HepG2 (cell line): ENCODE data around the gene TBL3. TPM values are rescaled to one million over a fixed set of nuclear protein-coding genes. Genes with fewer than 3 reads are reported as not detected.
A peak's percentile ranks its signal among the peaks of the same experiment; 100 is the strongest.

ENCODE experiments used
- HDAC2 ChIP-seq: sonication (generic); formaldehyde crosslinking; IDR thresholded peaks from 2 replicates; pipeline ENCODE4 v1.4.0; 2020; ENCODE audit warnings: missing genetic modification reagents
- HNRNPH1 ChIP-seq: fragments of 200-400 bp; formaldehyde crosslinking; optimal IDR thresholded peaks from 2 replicates; pipeline ENCODE3; 2017; ENCODE audit warnings: mild to moderate bottlenecking, low read depth, low read length
- HNRNPUL1 ChIP-seq: fragments of 200-400 bp; formaldehyde crosslinking; IDR thresholded peaks from 2 replicates; pipeline ENCODE4 v1.6.1; 2017; ENCODE audit warnings: low read depth, mild to moderate bottlenecking, low read length, moderate library complexity
- KDM4B ChIP-seq: sonication (generic); formaldehyde crosslinking; IDR thresholded peaks from 2 replicates; pipeline ENCODE4 v1.4.0; 2020; ENCODE audit warnings: missing genetic modification reagents
- MED8 ChIP-seq: sonication (generic); formaldehyde crosslinking; IDR thresholded peaks from 2 replicates; pipeline ENCODE4 v1.8.1; 2023; ENCODE audit warnings: mild to moderate bottlenecking, missing genetic modification reagents; ENCODE audit not compliant: insufficient replicate concordance
- POGZ ChIP-seq: sonication (generic); formaldehyde crosslinking; IDR thresholded peaks from 2 replicates; pipeline ENCODE4 v1.4.0; 2020; ENCODE audit warnings: mild to moderate bottlenecking, missing genetic modification reagents
- SRF ChIP-seq: IDR thresholded peaks from 2 replicates; pipeline ENCODE4 v1.6.1; 2011; ENCODE audit warnings: mild to moderate bottlenecking, low read depth, low read length, moderate library complexity
- ZBTB38 ChIP-seq: sonication (generic); formaldehyde crosslinking; IDR thresholded peaks from 2 replicates; pipeline ENCODE4 v1.5.1; 2020; ENCODE audit warnings: mild to moderate bottlenecking, missing genetic modification reagents
- ZNF12 ChIP-seq: sonication (generic); formaldehyde crosslinking; IDR thresholded peaks from 2 replicates; pipeline ENCODE4 v1.5.0; 2020; ENCODE audit warnings: missing genetic modification reagents
- ZNF20 ChIP-seq: sonication (generic); formaldehyde crosslinking; IDR thresholded peaks from 2 replicates; pipeline ENCODE4 v1.4.0; 2020; ENCODE audit warnings: mild to moderate bottlenecking, moderate library complexity, missing genetic modification reagents
- ZNF224 ChIP-seq: sonication (generic); formaldehyde crosslinking; IDR thresholded peaks from 2 replicates; pipeline ENCODE4 v1.5.0; 2020; ENCODE audit warnings: mild to moderate bottlenecking, missing genetic modification reagents
- ZNF761 ChIP-seq: sonication (generic); formaldehyde crosslinking; conservative IDR thresholded peaks from 2 replicates; pipeline ENCODE4 v1.4.0; 2020; ENCODE audit warnings: mild to moderate bottlenecking, missing genetic modification reagents
- ZNF775 ChIP-seq: sonication (generic); formaldehyde crosslinking; IDR thresholded peaks from 2 replicates; pipeline ENCODE4 v1.4.0; 2020; ENCODE audit warnings: missing genetic modification reagents, mild to moderate bottlenecking, moderate library complexity, borderline replicate concordance
- polyA plus RNA-seq, 8 experiments: library from polyadenylated mRNA; depleted of rRNA in 3 of 8; stranded (reverse) in 7 of 8; unstranded in 1 of 8; fragments of >200 nt; fragmentation: Illumina TruSeq in 4 of 8; extraction: Trizol in 4 of 8; gene quantifications; 2 replicates each; pipeline versions ENCODE4 v1.2.1 to v1.2.3, GENCODE V29; 2011 to 2016; ENCODE audit warnings: low read depth in 4 of 8, missing spikeins in 1 of 8, mixed read lengths in 1 of 8; ENCODE audit not compliant: insufficient read depth in 1 of 8
- total RNA-seq, 5 experiments: library from RNA; depleted of rRNA; stranded (reverse); fragments of >200 nt; fragmentation: Illumina TruSeq; extraction: Trizol; gene quantifications; 2 replicates each; pipeline ENCODE4 v1.2.3, GENCODE V29; 2016; ENCODE audit warnings: low read depth in 1 of 5
- TF ChIP-seq, protein P1 (sequence below): sonication (generic); formaldehyde crosslinking; IDR thresholded peaks from 2 replicates; pipeline ENCODE4 v1.5.1; 2020; ENCODE audit warnings: mild to moderate bottlenecking, missing genetic modification reagents, borderline replicate concordance
- TF ChIP-seq, protein P2 (sequence below): sonication (generic); formaldehyde crosslinking; IDR thresholded peaks from 2 replicates; pipeline ENCODE4 v1.5.0; 2020; ENCODE audit warnings: mild to moderate bottlenecking, missing genetic modification reagents
- TF ChIP-seq, protein P3 (sequence below), 2 experiments: sonication (generic) in 1 of 2; formaldehyde crosslinking in 1 of 2; IDR thresholded peaks; 2 replicates each; pipeline versions ENCODE4 v1.4.0 to v1.6.1; 2018 to 2020; ENCODE audit warnings: missing genetic modification reagents in 2 of 2, borderline replicate concordance in 1 of 2, low read depth in 1 of 2, mild to moderate bottlenecking in 1 of 2, missing biosample characterization in 1 of 2
- TF ChIP-seq, protein P4 (sequence below): IDR thresholded peaks from 2 replicates; pipeline ENCODE4 v1.6.1; 2016; ENCODE audit warnings: missing compliant biosample characterization, missing genetic modification reagents, borderline replicate concordance
- TF ChIP-seq, protein P5 (sequence below): sonication (generic); formaldehyde crosslinking; IDR thresholded peaks from 2 replicates; pipeline ENCODE4 v1.5.0; 2020; ENCODE audit warnings: mild to moderate bottlenecking, missing genetic modification reagents, borderline replicate concordance

Gene TBL3
- total and polyA plus RNA-seq, 2 of the 13 experiments (the other 11 are each of a cell fraction or from before 2014, with no cell fraction given) = 16.8 to 38.0 TPM

DNA sequence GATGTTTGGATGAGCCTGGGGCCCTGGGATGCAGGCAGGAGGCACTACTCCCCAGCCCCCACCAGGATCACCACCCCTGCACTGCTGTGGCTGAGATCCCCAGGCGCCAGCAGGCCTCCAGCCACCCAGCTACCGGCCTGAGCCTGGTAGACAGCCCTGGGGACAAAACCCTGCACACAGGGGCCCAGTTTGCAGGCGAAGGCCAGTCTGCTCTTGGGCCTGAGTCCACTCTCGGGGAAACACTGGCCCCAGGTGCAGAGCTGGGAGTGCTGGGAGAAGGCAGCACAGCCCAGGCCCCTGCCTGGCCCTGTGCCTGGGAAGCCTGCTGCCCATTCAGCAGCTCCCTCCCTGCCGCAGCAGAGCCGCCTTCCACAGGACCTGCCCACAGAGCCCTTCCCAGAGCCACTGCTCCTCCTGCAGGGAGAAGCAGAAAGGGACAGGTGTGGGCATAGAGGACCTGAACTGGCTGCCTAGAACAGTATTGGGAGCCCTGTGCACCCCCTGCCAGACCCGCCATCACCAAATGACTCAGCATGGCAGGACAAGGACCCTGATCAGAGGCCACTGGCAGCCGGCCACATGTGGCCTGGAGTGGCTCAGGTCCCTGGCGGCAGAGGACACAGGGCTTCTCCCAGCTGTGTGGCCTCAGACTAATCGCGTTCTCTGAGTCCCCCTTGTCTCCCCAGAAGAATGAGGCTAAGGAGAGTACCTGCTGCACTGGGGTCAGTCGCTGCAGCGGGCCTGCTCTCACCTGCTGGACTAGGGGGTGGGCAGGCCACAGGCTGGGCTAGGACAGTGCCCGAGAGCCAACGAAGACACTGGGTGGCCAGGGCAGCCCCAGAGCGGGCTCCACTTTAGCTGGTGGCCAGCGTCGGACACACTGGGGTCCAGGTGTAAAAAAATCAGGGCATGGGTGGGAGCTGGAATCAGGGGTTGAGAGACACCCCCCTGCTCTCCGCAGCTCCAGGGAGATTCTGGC is 39.5 kb upstream of the TBL3 start (continued):
- TF ChIP-seq, protein P1, sequence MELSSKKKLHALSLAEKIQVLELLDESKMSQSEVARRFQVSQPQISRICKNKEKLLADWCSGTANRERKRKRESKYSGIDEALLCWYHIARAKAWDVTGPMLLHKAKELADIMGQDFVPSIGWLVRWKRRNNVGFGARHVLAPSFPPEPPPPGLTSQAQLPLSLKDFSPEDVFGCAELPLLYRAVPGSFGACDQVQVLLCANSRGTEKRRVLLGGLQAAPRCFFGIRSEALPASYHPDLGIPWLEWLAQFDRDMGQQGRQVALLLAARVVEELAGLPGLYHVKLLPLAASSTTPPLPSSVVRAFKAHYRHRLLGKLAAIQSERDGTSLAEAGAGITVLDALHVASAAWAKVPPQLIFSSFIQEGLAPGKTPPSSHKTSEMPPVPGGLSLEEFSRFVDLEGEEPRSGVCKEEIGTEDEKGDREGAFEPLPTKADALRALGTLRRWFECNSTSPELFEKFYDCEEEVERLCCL (CRISPR knock-in tag) = no peak
- TF ChIP-seq, protein P2, sequence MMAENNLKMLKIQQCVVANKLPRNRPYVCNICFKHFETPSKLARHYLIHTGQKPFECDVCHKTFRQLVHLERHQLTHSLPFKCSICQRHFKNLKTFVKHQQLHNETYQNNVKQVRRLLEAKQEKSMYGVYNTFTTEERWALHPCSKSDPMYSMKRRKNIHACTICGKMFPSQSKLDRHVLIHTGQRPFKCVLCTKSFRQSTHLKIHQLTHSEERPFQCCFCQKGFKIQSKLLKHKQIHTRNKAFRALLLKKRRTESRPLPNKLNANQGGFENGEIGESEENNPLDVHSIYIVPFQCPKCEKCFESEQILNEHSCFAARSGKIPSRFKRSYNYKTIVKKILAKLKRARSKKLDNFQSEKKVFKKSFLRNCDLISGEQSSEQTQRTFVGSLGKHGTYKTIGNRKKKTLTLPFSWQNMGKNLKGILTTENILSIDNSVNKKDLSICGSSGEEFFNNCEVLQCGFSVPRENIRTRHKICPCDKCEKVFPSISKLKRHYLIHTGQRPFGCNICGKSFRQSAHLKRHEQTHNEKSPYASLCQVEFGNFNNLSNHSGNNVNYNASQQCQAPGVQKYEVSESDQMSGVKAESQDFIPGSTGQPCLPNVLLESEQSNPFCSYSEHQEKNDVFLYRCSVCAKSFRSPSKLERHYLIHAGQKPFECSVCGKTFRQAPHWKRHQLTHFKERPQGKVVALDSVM (CRISPR knock-in tag) = peak; percentile 47; the same call in 1 of the 2 replicates
- no peak for TF ChIP-seq POGZ (CRISPR knock-in tag)
- TF ChIP-seq, protein P3, sequence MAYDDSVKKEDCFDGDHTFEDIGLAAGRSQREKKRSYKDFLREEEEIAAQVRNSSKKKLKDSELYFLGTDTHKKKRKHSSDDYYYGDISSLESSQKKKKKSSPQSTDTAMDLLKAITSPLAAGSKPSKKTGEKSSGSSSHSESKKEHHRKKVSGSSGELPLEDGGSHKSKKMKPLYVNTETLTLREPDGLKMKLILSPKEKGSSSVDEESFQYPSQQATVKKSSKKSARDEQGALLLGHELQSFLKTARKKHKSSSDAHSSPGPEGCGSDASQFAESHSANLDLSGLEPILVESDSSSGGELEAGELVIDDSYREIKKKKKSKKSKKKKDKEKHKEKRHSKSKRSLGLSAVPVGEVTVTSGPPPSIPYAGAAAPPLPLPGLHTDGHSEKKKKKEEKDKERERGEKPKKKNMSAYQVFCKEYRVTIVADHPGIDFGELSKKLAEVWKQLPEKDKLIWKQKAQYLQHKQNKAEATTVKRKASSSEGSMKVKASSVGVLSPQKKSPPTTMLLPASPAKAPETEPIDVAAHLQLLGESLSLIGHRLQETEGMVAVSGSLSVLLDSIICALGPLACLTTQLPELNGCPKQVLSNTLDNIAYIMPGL (CRISPR knock-in tag; IDR thresholded peaks at IDR 0.05; ENCODE audit: borderline replicate concordance in 1 of 2, low read depth in 1 of 2) = peak in 1 of 2 experiments; percentile 17; a peak in 2 of 4 replicates
- no peak for TF ChIP-seq SRF
- no peak for TF ChIP-seq ZNF12 (CRISPR knock-in tag)
- TF ChIP-seq ZNF224 = no peak
- no peak for TF ChIP-seq MED8
- TF ChIP-seq, protein P4, sequence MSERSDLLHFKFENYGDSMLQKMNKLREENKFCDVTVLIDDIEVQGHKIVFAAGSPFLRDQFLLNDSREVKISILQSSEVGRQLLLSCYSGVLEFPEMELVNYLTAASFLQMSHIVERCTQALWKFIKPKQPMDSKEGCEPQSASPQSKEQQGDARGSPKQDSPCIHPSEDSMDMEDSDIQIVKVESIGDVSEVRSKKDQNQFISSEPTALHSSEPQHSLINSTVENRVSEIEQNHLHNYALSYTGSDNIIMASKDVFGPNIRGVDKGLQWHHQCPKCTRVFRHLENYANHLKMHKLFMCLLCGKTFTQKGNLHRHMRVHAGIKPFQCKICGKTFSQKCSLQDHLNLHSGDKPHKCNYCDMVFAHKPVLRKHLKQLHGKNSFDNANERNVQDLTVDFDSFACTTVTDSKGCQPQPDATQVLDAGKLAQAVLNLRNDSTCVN (CRISPR knock-in tag) = 0 out of 2 replicates have a peak, but pooled peaks have one; percentile 41
- 0 out of 2 replicates have a peak, but pooled peaks have one; percentile 55 for TF ChIP-seq ZNF761 (CRISPR knock-in tag)
- 0 out of 2 replicates have a peak, but pooled peaks have one; percentile 68 for TF ChIP-seq KDM4B (CRISPR knock-in tag)
- no peak for TF ChIP-seq HDAC2 (CRISPR knock-in tag)
- TF ChIP-seq ZBTB38 = peak; percentile 43; the same call in 1 of the 2 replicates
- TF ChIP-seq ZNF20 = no peak
- TF ChIP-seq ZNF775 (CRISPR knock-in tag) = no peak
- TF ChIP-seq, protein P5, sequence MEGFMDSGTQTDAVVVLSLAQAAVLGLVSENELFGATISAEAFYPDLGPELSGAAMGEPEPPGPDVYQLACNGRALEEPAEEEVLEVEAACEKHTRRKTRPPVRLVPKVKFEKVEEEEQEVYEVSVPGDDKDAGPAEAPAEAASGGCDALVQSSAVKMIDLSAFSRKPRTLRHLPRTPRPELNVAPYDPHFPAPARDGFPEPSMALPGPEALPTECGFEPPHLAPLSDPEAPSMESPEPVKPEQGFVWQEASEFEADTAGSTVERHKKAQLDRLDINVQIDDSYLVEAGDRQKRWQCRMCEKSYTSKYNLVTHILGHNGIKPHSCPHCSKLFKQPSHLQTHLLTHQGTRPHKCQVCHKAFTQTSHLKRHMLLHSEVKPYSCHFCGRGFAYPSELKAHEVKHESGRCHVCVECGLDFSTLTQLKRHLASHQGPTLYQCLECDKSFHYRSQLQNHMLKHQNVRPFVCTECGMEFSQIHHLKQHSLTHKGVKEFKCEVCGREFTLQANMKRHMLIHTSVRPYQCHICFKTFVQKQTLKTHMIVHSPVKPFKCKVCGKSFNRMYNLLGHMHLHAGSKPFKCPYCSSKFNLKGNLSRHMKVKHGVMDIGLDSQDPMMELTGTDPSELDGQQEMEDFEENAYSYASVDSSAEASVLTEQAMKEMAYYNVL (CRISPR knock-in tag) = no peak; the same call in 1 of the 2 replicates
- no peak for TF ChIP-seq HNRNPUL1
- no peak for TF ChIP-seq HNRNPH1
